Urinary bladder (tissue), 4 donors: ENCODE results near the gene EVA1C. TPM values are rescaled to one million over a fixed set of nuclear protein-coding genes. Genes with fewer than 3 reads are reported as not detected.
A peak's percentile ranks its signal among the peaks of the same experiment; 100 is the strongest.
"Not testable (repeated sequence)": the region's sequence is repeated elsewhere in the genome, so short reads cannot be mapped to it uniquely, and the experiment has no call there.

Experiments used
- DNase-seq: peaks from one replicate; pipeline ENCODE4 v3.0.0-alpha.2; 2015; ENCODE audit errors: extremely low spot score
- H3K27ac ChIP-seq: one replicate; pipeline ENCODE4 v1.5.1; 2013; ENCODE audit warnings: low read depth, mild to moderate bottlenecking, moderate library complexity
- H3K36me3 ChIP-seq: one replicate; pipeline ENCODE4 v1.6.1; 2013; ENCODE audit warnings: mild to moderate bottlenecking, moderate library complexity; ENCODE audit not compliant: insufficient read depth
- H3K4me1 ChIP-seq: one replicate; pipeline ENCODE4 v1.6.1; 2013; ENCODE audit warnings: mild to moderate bottlenecking, moderate library complexity; ENCODE audit not compliant: insufficient read depth
- H3K4me3 ChIP-seq: one replicate; pipeline ENCODE4 v1.5.1; 2013; ENCODE audit warnings: low read depth, low read length
- WGBS: extraction: QIAGEN DNeasy Blood & Tissue Kit; methylation state at CpG from one replicate; pipeline ENCODE4 v1.1.7; 2013; 5-methylcytosine and 5-hydroxymethylcytosine counted together
- polyA plus RNA-seq: library from polyadenylated mRNA; stranded (reverse); fragments of 200-250 nt; gene quantifications from one replicate; pipeline ENCODE4 v1.2.3, GENCODE V29; 2013
- total RNA-seq: library from RNA; depleted of rRNA; stranded (reverse); fragments of >200 nt; gene quantifications from one replicate; pipeline ENCODE4 v1.2.3, GENCODE V29; 2014
- donor health status: healthy with polysubstance abuse.
- donor health status: healthy.

EVA1C gene
- total and polyA plus RNA-seq, 2 donors, result 5.7 to 35.2 TPM

DNA sequence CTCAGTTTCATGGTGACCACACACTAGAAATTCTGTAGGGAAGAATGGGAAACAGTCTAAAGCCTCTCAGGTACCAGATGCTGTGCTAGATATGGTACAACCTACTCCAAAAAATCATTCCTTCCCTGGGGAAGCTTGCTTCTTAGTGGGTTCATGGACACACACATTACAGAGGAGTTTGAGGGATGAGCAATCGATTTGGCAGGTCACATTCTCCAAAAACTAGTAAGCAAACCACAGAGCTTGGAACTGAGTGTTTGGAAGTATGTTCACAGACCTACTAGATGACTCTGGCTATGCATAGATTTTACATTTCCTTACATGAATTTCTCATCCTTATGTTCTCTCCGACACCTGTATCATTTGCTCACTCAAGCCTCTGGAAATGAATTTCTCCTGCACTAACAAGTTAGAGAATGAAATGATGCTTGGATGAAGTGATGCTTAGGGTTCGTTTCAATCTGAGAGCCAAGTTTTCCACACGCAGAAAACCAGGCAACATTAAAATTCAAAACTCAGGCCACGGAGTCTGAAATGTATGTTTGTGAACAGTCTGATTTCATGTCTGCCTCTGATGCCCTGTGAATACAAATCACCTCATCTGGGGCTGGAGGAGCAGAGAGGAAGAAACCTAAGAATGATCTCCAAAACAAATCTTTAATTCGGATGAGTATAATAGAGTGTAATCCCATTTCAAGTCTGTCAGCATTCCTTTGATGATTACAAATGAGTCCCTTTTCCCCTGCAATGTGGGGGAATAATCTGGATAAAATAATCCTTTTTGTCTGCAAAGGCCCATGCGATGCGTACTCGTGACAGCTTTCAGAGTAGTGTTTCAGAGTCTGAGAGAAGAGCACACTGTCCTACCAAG, 11.0 kb downstream of the EVA1C start:
- Histone ChIP-seq H3K36me3 (no peaks in the 10 kb centered on the region), H3K4me3 (no peak overlapping the region), H3K4me1 (peaks cover 2% of the 10 kb centered on the region), H3K27ac (no peak overlapping the region)
- DNase-seq, result no peak
- WGBS, result 88% methylated on average over 9 of the region's 9 CpGs

- Histone ChIP-seq H3K4me1 (peaks cover 2% of the 10 kb centered on the region), H3K27ac (no peak overlapping the region), H3K36me3 (no peaks in the 10 kb centered on the region), H3K4me3 (no peak overlapping the region)
- 72% methylated on average over 2 of the region's 2 CpGs for WGBS
- no peak for DNase-seq
Observed at GRCh38 chr21:32424191-32424535, 11.7 kb downstream of the EVA1C start.

DNA sequence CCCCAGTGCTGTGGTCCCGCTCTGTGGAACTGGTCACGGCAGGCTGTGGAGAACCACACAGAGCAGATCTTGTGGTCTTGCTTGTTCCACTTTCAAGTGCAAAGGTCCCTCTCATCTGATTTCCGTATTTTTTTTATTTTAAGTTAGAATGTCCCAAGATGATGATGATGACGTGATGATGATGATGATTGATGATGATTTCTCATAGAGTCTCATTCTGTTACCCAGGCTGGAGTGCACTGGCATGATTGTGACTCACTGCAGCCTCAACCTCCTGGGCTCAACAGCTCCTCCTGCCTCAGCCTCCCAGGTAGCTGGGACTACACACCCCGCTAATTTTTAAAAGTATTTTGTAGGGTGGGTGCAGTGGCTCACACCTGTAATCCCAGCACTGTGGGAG, 12.2 kb downstream of the EVA1C start:
- H3K4me1 ChIP-seq, result peaks cover 2% of the 10 kb centered on the region
- no peak overlapping the region for H3K27ac ChIP-seq
- WGBS, result 87% methylated on average over 5 of the region's 5 CpGs

DNA sequence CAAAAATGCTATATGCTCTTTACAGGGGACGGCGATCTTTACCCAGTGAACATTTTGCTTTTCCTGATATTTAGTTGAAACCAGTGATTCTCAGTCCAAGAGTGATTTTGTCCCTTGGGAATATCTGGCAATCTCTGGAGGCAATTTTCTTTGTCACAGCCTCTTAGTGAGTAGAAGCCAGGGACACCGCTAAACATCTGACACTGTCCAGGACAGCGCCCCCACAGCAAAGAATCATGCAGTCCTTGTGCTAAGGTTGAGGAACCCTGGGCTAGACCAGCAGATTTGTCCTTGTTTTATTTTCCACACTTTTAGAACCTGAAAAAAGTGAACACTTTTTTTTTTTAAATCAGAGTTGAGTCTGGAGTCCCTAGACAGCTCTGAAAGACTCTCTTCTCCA, 13.1 kb downstream of the EVA1C start:
- H3K36me3 ChIP-seq, result no peaks in the 10 kb centered on the region
- 80% methylated on average over 4 of the region's 4 CpGs for WGBS
- DNase-seq, result no peak
- no peak overlapping the region for H3K27ac ChIP-seq
- H3K4me1 ChIP-seq, result peaks cover 2% of the 10 kb centered on the region
- no peak overlapping the region for H3K4me3 ChIP-seq

More for the DNA sequence above, 12.2 kb downstream of the EVA1C start:
- no peak overlapping the region for H3K4me3 ChIP-seq
- no peak for DNase-seq
- H3K36me3 ChIP-seq, result no peaks in the 10 kb centered on the region

GRCh38 chr21:32426066-32426465, 13.6 kb downstream of the EVA1C start:
- Histone ChIP-seq H3K4me1 (peaks cover 2% of the 10 kb centered on the region), H3K36me3 (no peaks in the 10 kb centered on the region), H3K4me3 (no peak overlapping the region), H3K27ac (no peak overlapping the region)
- WGBS, result 73% methylated on average over 5 of the region's 5 CpGs
- no peak for DNase-seq

GRCh38 chr21:32426592-32427051, 14.1 kb downstream of the EVA1C start:
- no peak overlapping the region for H3K4me3 ChIP-seq
- 51% methylated on average over 6 of the region's 6 CpGs for WGBS

DNA sequence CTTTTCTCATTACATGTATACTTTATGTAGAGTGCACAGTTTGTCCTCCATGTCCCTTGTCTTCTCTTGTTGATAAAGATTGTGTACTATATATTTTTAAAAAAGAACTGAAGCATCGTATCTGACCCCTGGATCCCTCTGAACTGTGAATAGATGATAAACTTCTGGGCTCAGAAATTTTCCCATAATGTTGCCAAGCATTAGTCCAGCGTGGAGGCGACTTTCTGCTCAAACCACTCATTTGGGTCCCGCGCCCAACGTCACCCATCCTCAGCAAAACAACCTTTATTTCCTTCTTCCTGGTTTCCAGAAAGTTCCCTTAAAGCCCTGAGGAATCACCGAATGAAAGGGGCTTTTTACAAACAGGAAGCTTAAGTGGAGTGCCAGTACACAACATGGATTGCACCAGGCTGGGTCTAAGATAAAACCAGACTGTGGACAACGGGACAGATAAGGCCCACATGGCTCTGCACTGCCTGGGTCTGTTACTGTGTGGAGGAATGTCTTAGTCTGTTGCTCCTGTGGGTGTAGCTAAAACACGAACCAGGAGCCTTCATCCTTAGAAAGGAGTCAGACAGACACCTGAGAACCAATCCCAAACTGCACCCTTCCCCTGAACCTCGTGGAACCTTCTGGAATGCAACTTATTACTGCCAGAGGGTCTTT, 15.6 kb downstream of the EVA1C start:
- Histone ChIP-seq H3K27ac (peak overlapping the region; percentile 6), H3K4me1 (peaks cover 2% of the 10 kb centered on the region), H3K36me3 (no peaks in the 10 kb centered on the region), H3K4me3 (no peak overlapping the region)
- 59% methylated on average over 10 of the region's 10 CpGs for WGBS
- no peak for DNase-seq

More at GRCh38 chr21:32426592-32427051, 14.1 kb downstream of the EVA1C start:
- Histone ChIP-seq H3K4me1 (peaks cover 2% of the 10 kb centered on the region), H3K36me3 (no peaks in the 10 kb centered on the region), H3K27ac (no peak overlapping the region)
- DNase-seq, result no peak

- H3K36me3 ChIP-seq, H3K4me1 ChIP-seq, H3K27ac ChIP-seq, DNase-seq, H3K4me3 ChIP-seq: not testable (repeated sequence)
- WGBS, result 68% methylated on average over 15 of the region's 15 CpGs
Observed at GRCh38 chr21:32432982-32433660, 20.6 kb downstream of the EVA1C start.

DNA sequence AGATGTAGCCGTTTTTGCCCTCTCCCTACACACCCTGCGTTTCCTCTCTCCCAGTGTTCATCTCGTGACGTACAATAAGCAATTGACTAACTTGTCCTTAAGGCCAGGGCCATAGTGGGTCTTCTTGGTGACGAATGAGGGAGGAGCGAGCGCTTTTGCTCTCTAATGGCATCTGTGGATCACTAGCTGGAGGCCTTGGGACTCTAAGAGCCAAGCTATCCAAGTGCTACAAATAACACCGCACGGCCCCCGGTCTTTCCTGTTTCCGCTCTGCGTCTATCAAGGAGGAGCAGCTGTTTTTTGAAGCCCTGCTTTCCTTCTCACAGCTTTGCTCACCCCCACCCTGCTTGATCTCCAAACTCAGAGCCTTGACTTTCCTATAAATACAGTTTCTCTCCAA, 25.2 kb downstream of the EVA1C start:
- Histone ChIP-seq H3K4me3 (no peak overlapping the region), H3K27ac (no peak overlapping the region), H3K4me1 (peaks cover 1% of the 10 kb centered on the region), H3K36me3 (no peaks in the 10 kb centered on the region)
- no peak for DNase-seq
- 67% methylated on average over 12 of the region's 12 CpGs for WGBS

DNA sequence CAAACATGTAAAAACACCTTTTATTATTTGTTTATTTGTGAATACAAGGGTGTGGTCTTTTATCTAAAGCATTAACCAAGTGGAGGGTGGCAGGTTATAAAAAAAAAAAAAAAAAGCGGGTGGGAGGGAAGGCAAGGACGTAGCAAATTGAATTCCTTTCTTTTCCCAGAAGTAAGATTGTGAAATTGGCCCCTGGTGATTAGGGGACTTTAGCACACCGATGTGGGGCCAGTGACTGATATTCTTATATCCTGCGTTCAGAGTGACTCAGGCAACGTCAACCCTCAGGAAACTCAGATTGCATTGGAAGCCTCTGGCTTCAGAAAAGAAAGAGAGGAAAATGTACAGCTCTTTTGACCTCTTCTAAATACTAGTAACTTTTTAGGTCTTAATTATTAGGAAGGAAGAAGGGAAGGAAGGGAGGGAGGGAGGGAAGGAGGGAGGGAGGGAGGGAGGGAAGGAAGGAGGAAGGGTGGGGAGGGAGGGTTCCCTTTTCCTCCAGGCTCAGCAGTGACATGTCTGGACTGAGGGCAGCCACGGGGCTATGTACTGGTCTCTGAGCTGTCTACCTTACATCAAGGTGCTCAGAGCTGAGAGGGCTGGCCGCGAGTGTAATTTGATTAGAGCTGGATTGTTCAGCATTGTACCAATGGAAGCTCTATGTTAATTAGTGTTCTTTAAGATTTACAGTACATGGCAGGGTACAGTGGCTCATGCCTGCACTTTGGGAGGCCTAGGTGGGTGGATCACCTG, 30.2 kb downstream of the EVA1C start:
- WGBS, result 74% methylated on average over 8 of the region's 8 CpGs
- DNase-seq, result no peak
- no peak overlapping the region for H3K4me3 ChIP-seq
- peaks cover 1% of the 10 kb centered on the region for H3K36me3 ChIP-seq
- H3K27ac ChIP-seq, result no peak overlapping the region
- peaks cover 1% of the 10 kb centered on the region for H3K4me1 ChIP-seq

- DNase-seq, result no peak
- H3K4me3 ChIP-seq, result no peak overlapping the region
- WGBS, result 83% methylated on average over 6 of the region's 6 CpGs
- H3K27ac ChIP-seq, result no peak overlapping the region
- H3K36me3 ChIP-seq, result peaks cover 1% of the 10 kb centered on the region
- peaks cover 1% of the 10 kb centered on the region for H3K4me1 ChIP-seq
Observed at GRCh38 chr21:32445101-32445500, 32.6 kb downstream of the EVA1C start.

GRCh38 chr21:32446440-32446839, 33.9 kb downstream of the EVA1C start:
- not testable (repeated sequence) for H3K4me3 ChIP-seq, H3K4me1 ChIP-seq, DNase-seq, H3K27ac ChIP-seq, H3K36me3 ChIP-seq
- WGBS, result 84% methylated on average over 3 of the region's 3 CpGs

- Histone ChIP-seq H3K36me3 (peaks cover 1% of the 10 kb centered on the region), H3K27ac (no peak overlapping the region), H3K4me1 (peaks cover 3% of the 10 kb centered on the region), H3K4me3 (no peak overlapping the region)
- 90% methylated on average over 5 of the region's 5 CpGs for WGBS
- DNase-seq, result no peak
Observed at GRCh38 chr21:32447224-32447623, 34.7 kb downstream of the EVA1C start.
